Measurements from ENCODE around the gene NRL.

The NRL gene

GRCh38 chr14:24068711-24069410 is 45.9 kb downstream of the NRL start:
- in situ Hi-C loops (cut with MboI; ENCODE audit: low sequenced_read_pairs) = no loop called here

- in situ Hi-C loops (cut with MboI; ENCODE audit: low sequenced_read_pairs) = no loop called here
These were observed 47.3 kb downstream of the NRL start for GRCh38 chr14:24067133-24068082.

DNA sequence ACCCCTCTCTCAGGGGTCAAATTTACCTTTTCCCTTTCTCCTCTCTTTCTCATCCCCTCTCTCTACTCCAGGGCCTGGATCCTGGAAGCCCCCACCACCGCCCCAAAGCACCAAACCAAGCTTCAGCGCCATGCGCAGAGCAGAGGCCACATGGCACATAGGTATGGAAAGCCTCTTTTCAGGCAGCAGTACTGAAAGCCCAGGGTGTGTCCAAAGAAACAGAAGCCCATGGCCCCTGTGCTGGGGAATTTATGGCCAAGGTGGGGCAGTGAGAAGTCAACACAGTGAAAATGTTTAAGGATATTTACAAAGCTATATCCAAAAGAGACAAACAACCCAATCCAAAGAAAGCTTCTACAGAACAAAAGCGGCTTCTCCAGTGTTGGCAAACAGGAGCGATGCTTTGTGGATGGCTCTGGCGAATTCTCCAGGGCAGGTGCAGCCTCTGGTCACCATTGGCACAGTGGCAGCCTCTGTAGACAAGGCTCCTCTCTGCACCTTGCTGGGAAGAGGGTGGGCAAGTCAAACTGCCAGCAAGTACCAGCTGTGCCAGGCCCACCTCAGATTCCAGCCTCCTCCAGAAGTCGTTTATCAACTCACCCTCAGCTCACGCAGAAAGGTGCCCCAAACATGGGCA is 48.1 kb downstream of the NRL start:
- in situ Hi-C loops (cut with MboI; ENCODE audit: low sequenced_read_pairs) = no loop called here

DNA sequence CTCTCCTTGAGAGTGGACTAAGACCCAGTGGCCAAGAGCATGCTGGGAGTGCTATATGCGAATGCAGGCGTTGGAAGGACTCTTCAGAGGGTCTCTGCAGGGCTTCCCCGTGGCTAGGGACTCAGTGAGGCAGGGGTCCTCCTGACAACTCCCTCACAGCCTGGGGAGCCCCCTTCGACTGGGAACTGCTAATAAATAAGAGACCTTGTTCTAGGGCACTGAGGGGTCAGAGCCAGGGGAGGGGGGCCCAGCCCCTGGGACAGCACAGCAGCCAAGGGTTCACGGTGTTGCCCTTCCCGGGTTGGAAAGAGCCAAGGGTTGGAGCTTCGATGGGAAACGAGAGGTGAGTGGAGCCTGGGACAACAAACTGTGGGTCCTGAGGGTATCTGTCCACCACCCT is 49.3 kb downstream of the NRL start:
- in situ Hi-C loops (cut with MboI; ENCODE audit: low sequenced_read_pairs) = no loop called here

- in situ Hi-C loops (cut with MboI; ENCODE audit: low sequenced_read_pairs) = no loop called here
These were observed 49.9 kb downstream of the NRL start for GRCh38 chr14:24064856-24065255.

DNA sequence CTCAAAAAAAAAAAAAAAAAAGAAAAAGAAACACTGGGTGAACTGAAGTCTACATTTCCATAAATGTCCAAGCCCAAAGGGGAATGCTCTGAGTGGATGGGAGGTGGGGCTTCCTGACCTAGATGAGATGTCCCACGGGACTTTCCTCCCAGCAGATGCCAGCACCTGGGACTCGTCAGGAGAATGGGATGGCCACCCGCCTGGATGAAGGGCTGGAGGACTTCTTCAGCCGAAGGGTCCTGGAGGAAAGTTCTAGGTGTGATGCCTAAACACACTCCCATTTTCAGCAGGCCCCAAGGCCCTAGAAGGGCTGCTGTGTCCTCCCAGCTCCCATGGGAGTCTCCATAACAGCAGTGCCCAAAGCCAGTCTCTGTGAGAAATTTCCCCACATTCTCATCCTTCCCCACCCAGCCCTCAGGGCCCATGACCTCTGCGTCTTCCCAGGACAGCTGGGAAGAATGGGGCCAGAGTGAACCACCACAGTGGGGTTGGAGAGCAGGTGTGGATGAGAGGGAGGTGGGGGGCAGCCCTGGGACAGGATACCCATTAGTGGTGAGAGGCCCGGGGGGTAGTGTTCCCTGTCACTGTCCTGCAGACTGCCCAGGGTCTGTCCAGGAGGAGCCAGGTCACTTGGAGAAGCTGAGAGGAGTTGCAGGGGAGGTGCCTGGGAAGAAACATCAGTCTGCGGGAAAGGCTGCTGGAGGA is 50.5 kb downstream of the NRL start:
- in situ Hi-C loops (cut with MboI; ENCODE audit: low sequenced_read_pairs) = no loop called here

- in situ Hi-C loops (cut with MboI; ENCODE audit: low sequenced_read_pairs) = no loop called here
These were observed 51.4 kb downstream of the NRL start for GRCh38 chr14:24063263-24063836.

DNA sequence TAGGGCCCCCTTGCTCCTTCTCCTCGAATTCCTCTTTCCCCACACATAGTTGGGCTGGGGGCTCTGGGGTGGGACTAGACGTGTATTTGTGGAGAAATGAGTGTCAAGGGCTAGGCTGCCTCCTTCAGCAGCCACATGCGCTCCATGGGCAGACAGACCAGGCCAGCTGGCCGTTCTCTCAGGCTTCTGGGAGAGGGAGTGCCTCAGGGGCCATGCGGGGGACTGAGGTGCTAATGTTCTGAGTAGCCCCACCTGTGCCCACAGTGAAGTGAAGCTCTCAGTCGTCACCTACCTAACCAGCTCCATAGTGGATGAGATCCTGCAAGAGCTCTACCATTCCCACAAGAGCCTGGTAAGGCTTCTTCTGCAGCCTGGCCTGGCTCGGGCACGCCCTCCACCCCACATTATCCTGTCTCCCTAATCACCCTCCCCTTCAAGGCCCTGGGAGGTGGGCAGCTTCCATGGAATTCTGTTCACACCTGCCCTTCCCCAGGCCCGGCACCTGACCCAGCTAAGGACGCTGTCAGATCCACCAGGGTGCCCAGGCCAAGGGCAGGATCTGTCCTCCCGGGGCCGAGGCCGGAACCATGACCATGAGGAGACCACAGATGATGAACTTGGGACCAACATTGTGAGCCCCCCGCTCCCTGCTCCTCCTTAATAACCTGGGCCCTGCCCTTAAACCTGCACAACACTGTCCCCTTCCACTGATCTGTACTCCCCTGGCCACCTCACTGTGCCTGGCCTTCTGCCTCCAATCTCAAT is 52.4 kb downstream of the NRL start:
- in situ Hi-C loops (cut with MboI; ENCODE audit: low sequenced_read_pairs) = no loop called here

GRCh38 chr14:24060984-24061913 is 53.5 kb downstream of the NRL start:
- in situ Hi-C loops (cut with MboI; ENCODE audit: low sequenced_read_pairs) = no loop called here

DNA sequence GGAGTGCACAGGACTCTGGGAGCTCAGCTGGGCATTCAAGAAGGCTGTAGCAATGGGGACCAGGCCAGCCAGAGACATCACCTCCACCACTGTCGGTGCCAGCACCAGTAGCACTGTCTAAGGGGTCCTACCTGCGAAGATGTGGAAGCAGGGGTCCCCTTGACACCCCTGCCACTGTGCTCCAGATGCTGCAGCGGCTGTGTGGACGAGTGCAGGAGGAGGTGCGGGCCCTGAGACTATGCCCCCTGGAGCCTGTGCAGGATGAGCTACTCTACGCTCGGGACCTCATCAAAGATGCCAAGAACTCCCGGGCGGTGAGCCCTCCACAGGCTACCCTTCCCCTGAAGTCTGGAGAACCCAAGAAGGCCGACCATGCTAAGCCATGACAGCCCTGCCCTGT is 54.3 kb downstream of the NRL start:
- in situ Hi-C loops (cut with MboI; ENCODE audit: low sequenced_read_pairs) = no loop called here

GRCh38 chr14:24059841-24060388 is 54.8 kb downstream of the NRL start:
- in situ Hi-C loops (cut with MboI; ENCODE audit: low sequenced_read_pairs) = no loop called here

DNA sequence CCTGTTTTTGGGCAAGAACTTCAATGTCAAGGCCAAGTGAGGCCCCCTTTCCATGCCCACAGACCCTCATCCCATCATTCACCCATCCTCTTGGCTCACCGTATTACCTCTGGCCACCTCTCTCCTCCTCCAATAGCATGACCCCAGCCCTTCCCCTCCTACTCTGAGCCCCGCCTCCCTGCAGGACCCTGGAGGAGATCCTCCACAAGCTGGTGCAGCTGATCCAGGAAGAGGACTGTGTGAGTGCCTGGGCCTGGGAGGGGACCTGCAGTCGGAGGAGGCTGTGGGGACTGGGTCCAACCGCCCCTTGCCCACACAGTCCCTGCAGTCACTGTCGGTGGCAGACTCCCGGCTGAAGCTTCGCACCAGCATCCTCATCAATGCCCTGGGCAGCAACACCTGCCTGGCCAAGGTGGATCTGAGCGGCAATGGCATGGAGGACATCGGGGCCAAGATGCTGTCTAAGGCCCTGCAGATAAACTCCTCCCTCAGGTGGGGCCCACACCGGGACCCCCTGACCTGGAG is 55.7 kb downstream of the NRL start:
- in situ Hi-C loops (cut with MboI; ENCODE audit: low sequenced_read_pairs) = no loop called here

- in situ Hi-C loops (cut with MboI; ENCODE audit: low sequenced_read_pairs) = no loop called here
These were observed 56.3 kb downstream of the NRL start for GRCh38 chr14:24058260-24058950.

DNA sequence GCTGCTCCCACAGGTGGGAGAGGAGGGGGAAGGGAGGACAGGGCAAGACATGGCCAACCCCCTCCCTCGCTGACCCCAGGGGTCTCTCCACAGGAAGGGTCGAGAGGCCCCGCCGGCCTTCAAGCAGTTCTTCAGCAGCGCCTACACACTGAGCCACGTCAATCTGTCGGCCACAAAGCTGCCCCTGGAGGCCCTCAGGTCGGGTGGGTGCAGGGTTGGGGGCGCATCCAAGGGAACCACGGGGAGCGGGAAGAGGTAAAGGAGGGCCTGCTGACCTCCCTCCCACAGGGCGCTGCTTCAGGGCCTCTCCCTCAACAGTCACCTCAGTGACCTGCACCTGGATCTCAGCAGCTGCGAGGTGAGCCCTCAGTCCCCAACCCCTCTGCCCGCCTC is 56.9 kb downstream of the NRL start:
- in situ Hi-C loops (cut with MboI; ENCODE audit: low sequenced_read_pairs) = no loop called here

DNA sequence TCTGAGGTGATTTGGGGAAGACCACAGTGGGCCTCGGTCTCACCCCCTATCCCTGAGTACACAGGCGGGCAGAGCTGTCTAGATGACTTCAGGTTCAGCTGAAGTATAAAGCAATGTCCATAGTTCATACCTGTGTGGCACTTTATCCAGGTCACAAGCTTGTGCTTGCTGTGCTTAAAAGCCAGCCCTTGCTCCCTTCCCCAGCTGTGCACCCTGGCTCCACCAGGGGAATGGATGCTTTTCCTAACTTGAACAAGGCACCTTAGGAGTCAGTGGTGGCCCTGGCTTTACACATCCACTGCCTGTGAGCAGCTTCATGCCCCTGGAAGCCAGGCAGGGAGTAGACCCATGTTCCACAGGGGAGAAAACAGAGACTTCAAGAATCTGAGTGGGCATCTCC is 57.5 kb downstream of the NRL start:
- in situ Hi-C loops (cut with MboI; ENCODE audit: low sequenced_read_pairs) = no loop called here

DNA sequence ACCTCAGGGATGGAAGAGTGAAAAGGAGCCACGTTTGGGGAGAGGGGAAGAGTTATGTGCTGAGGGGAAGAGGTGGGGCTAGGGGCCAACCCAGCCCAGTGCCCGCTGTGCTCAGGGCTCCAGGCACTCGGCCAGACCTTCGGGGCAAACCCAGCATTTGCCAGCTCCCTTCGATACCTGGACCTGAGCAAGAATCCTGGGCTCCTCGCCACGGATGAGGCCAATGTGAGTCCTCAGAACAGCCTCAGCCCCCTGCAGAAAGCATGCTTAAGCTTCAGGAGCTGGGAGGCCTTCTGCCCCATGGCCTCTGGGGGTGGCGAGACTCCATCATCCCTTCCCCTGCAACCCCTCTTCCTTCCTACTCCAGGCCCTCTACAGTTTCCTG is 58.0 kb downstream of the NRL start:
- in situ Hi-C loops (cut with MboI; ENCODE audit: low sequenced_read_pairs) = no loop called here

DNA sequence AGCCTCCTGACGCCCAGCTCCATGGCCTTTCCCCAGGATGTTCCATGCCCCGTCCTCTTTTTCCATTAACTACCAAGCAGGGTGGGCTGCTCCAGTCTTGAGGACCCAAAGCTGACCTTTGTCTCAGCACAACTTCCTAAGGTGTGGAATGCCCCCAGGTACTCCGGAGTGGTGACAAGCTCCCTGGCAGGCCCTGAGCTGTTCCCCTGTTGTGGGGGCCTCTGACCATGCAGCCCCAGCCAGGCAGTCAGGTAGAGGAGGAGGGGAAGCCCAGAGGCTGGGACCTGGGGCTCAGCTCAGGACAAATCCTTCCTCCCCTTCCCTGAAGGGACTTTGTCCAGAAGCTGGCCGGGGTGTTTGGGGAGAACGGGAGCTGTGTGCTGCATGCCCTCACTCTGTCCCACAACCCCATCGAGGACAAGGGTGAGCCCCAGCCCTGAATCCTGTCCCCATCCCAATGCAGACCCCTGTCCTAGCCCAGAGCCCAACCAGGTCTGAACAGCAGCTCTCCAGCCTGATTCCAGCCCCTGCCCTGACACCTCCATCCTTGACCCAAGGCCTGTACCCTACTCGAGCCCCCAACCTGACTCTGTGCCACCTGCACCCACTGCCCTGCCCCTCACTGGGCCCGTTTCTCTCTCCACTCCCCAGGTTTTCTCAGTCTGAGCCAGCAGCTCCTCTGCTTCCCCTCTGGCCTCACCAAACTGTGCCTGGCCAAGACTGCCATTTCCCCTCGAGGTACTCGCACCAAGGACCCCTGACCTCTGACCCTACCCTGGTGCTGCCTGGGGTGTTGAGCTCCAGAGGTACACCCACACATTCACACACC is 58.6 kb downstream of the NRL start:
- in situ Hi-C loops (cut with MboI; ENCODE audit: low sequenced_read_pairs) = no loop called here
